T-helper 17 cell (primary cell): Measurements from ENCODE around the gene CYB5B. TPM values are rescaled to one million over a fixed set of nuclear protein-coding genes. Genes with fewer than 3 reads are reported as not detected.
A peak's percentile ranks its signal among the peaks of the same experiment; 100 is the strongest.

Source experiments
- ATAC-seq: fragments of 150-1000 bp; cut with Tn5 transposase; 2 replicates; pipeline ENCODE4 v1.10.0; 2021; ENCODE audit warnings: mild to moderate bottlenecking, moderate library complexity
- DNase-seq, 3 donors: peaks; one replicate each; pipeline versions ENCODE4 v3.0.0 to v3.0.0-alpha.2; 2020 to 2021
- H3K9me3 ChIP-seq: one replicate; pipeline ENCODE4 v1.7.0; 2013; ENCODE audit warnings: low read length, mild to moderate bottlenecking; ENCODE audit not compliant: control insufficient read depth, poor library complexity, severe bottlenecking
- H3K27ac Mint-ChIP-seq: one replicate; pipeline ENCODE4 v1.8.0; 2022; ENCODE audit warnings: mild to moderate bottlenecking, moderate library complexity, mixed read lengths
- H3K27me3 Mint-ChIP-seq: one replicate; pipeline ENCODE4 v1.8.0; 2022; ENCODE audit warnings: mixed read lengths
- H3K36me3 Mint-ChIP-seq: one replicate; pipeline ENCODE4 v1.8.0; 2022; ENCODE audit warnings: low read depth, mixed read lengths
- H3K4me1 Mint-ChIP-seq: one replicate; pipeline ENCODE4 v1.8.0; 2022; ENCODE audit warnings: mild to moderate bottlenecking, mixed read lengths
- H3K4me3 Mint-ChIP-seq: one replicate; pipeline ENCODE4 v1.8.0; 2022; ENCODE audit warnings: mild to moderate bottlenecking, moderate library complexity, mixed read lengths
- total RNA-seq, 4 donors: library from RNA in 2 of 4; stranded (reverse) in 2 of 4; gene quantifications; one replicate each; pipeline ENCODE4 v1.2.3 and lab custom pipeline; 2022 to 2026

The CYB5B gene
- total RNA-seq, 2 donors from 2014 or later, result 32.8 to 42.4 TPM

DNA sequence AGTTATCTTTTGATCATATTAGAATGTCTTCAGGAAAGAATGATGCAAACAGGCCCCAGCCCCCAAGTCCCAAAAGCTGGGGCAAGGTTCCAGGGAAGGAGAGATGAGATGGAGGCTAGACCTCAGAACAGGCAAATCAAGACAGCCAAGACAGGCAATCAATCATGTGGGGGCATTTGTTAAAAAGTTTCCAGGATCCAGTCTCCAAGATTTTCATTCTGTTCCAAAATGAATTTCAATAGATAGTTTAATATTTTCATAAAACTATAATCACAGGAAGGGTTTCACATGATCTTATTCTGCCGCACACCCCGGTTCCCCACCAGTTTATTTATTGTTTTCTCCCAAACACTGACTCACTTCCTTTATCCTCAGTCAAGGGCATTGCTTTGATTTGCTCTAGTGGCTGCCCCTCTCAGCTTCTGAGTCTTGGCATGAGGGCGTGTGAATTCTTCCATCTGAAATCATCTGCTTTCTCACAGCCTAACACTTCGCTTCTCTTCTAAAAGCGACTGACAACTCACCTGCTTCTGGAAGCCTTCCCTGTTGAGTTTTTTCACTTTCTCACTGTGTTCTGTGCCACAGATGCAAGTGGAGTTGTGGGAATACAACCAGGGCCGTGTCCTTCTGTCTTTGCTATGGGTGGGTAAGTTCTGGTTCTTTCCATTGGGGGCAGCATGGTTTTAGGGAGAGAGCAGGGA lies 26.4 kb upstream of the CYB5B start:
- no peaks in the 10 kb centered on the region for H3K36me3 Mint-ChIP-seq

DNA sequence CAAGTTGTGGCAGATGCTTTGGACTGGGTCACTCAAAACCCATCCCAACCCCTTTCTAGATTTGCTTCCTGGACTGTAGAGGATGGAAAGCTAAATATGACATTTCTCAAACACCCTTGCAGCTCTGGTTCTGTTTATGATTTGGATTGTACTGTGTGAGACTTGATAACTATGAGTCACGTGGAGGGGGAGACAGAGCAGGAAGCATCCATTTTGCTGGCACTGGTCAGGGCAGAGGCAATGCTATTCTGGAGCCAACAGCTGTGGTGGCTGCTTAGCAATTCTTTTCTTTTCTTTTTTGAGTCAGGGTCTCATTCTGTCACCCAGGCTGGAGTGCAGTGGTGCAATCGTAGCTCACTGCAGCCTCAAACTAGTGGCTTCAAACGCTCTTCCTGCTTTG lies 25.1 kb upstream of the CYB5B start:
- H3K27me3 Mint-ChIP-seq, result peaks cover 5% of the 10 kb centered on the region
- no peaks in the 10 kb centered on the region for H3K9me3 ChIP-seq
- ATAC-seq, result no peak
- H3K36me3 Mint-ChIP-seq, result no peaks in the 10 kb centered on the region
- no peak overlapping the region for H3K4me3 Mint-ChIP-seq
- H3K27ac Mint-ChIP-seq, result no peak overlapping the region
- DNase-seq, result no peak
- peaks cover 3% of the 10 kb centered on the region for H3K4me1 Mint-ChIP-seq

More for the DNA sequence above, 26.4 kb upstream of the CYB5B start:
- H3K4me1 Mint-ChIP-seq, result peaks cover 3% of the 10 kb centered on the region
- ATAC-seq, result no peak
- no peaks in the 10 kb centered on the region for H3K9me3 ChIP-seq
- peak overlapping the region; percentile 19 for H3K27ac Mint-ChIP-seq
- peaks cover 5% of the 10 kb centered on the region for H3K27me3 Mint-ChIP-seq
- DNase-seq, result no peak
- H3K4me3 Mint-ChIP-seq, result no peak overlapping the region

DNA sequence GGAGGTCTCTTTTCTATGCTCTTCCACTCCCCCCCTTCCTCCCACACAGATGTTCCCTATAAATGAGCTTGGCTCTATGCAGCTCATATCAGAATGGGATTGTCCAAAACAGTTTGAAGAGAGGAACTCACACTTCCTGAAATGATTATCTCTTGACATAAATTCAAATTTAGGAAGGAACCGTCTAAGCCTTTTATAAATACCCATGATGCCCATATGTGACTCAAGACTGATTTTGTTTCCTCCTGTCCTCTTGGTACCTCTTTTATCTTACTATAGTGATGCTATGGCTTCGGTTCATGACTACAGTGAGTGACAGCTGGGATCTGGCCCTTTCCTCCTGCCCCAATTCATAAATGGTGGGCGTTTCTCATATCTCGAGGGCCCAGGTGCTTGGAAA lies 22.0 kb upstream of the CYB5B start:
- no peak overlapping the region for H3K4me3 Mint-ChIP-seq
- no peak overlapping the region for H3K27ac Mint-ChIP-seq
- no peaks in the 10 kb centered on the region for H3K9me3 ChIP-seq
- DNase-seq (no peak), ATAC-seq (no peak)
- no peaks in the 10 kb centered on the region for H3K36me3 Mint-ChIP-seq
- H3K4me1 Mint-ChIP-seq, result no peaks in the 10 kb centered on the region
- peaks cover 5% of the 10 kb centered on the region for H3K27me3 Mint-ChIP-seq

GRCh38 chr16:69404275-69404805 lies 20.1 kb upstream of the CYB5B start:
- Mint-ChIP-seq H3K27ac (peak overlapping the region; percentile 79), H3K27me3 (no peaks in the 10 kb centered on the region), H3K36me3 (no peaks in the 10 kb centered on the region), H3K4me1 (no peaks in the 10 kb centered on the region), H3K4me3 (peak overlapping the region; percentile 13)
- no peak for ATAC-seq
- no peaks in the 10 kb centered on the region for H3K9me3 ChIP-seq
- no peak for DNase-seq

DNA sequence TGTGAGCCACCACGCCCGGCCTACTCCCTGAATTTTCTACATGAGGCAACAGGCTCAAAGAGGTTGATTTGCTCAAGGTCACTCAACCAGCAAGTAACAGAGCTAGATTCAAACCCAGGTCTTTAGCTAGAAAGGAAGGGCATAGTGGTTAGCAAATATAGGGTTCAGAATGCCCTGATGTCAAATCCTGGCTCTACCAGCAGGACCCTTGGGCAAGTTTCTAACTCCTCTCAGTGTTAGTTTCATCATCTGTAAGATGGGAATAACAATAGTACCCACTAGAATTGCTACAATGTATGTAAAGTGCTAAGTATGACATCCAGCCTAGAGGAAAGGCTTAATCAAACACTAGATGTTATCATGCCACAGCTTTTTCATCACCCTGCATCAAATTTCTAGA lies 19.1 kb upstream of the CYB5B start:
- no peaks in the 10 kb centered on the region for H3K9me3 ChIP-seq
- DNase-seq, result no peak
- H3K36me3 Mint-ChIP-seq, result no peaks in the 10 kb centered on the region
- no peaks in the 10 kb centered on the region for H3K4me1 Mint-ChIP-seq
- ATAC-seq, result no peak
- no peak overlapping the region for H3K4me3 Mint-ChIP-seq
- no peaks in the 10 kb centered on the region for H3K27me3 Mint-ChIP-seq
- no peak overlapping the region for H3K27ac Mint-ChIP-seq

- H3K9me3 ChIP-seq, result no peaks in the 10 kb centered on the region
- Mint-ChIP-seq H3K27ac (no peak overlapping the region), H3K4me3 (no peak overlapping the region), H3K27me3 (no peaks in the 10 kb centered on the region), H3K4me1 (no peaks in the 10 kb centered on the region), H3K36me3 (no peaks in the 10 kb centered on the region)
- no peak for ATAC-seq
- DNase-seq, result no peak
Measured at GRCh38 chr16:69405757-69406156, 18.7 kb upstream of the CYB5B start.

- H3K27me3 Mint-ChIP-seq, result no peaks in the 10 kb centered on the region
Measured at GRCh38 chr16:69406780-69407331, 17.6 kb upstream of the CYB5B start.

GRCh38 chr16:69407702-69408323 lies 16.6 kb upstream of the CYB5B start:
- H3K27ac Mint-ChIP-seq, result no peak overlapping the region
- no peaks in the 10 kb centered on the region for H3K36me3 Mint-ChIP-seq
- H3K4me1 Mint-ChIP-seq, result peaks cover 2% of the 10 kb centered on the region
- H3K27me3 Mint-ChIP-seq, result no peaks in the 10 kb centered on the region
- ATAC-seq, result no peak
- no peaks in the 10 kb centered on the region for H3K9me3 ChIP-seq
- DNase-seq, result no peak
- H3K4me3 Mint-ChIP-seq, result no peak overlapping the region

More at GRCh38 chr16:69406780-69407331, 17.6 kb upstream of the CYB5B start:
- Mint-ChIP-seq H3K4me1 (peaks cover 2% of the 10 kb centered on the region), H3K36me3 (no peaks in the 10 kb centered on the region), H3K27ac (no peak overlapping the region), H3K4me3 (no peak overlapping the region)
- H3K9me3 ChIP-seq, result no peaks in the 10 kb centered on the region
- no peak for ATAC-seq
- DNase-seq, result no peak

DNA sequence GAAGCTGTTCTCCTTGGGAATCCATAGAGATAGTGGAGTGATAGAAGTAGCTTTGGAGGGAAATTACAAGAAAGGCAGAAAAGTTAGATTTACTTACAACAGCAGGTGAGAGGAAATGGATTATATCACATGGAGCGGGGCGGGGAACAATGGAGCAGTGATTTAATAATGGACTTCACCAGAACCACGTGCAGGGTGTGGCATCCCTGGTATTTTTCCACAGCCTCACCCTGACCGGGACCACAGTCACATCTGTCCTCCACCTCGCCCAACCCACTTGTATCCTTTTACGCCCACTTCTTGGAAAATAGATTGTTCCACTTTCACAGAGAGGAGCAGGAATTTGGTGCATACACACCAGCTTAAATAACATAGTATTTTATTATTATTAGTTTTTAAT lies 15.9 kb upstream of the CYB5B start:
- DNase-seq (no peak), ATAC-seq (no peak)
- H3K9me3 ChIP-seq, result no peaks in the 10 kb centered on the region
- Mint-ChIP-seq H3K36me3 (no peaks in the 10 kb centered on the region), H3K4me1 (peaks cover 2% of the 10 kb centered on the region), H3K27ac (no peak overlapping the region), H3K4me3 (no peak overlapping the region), H3K27me3 (no peaks in the 10 kb centered on the region)

DNA sequence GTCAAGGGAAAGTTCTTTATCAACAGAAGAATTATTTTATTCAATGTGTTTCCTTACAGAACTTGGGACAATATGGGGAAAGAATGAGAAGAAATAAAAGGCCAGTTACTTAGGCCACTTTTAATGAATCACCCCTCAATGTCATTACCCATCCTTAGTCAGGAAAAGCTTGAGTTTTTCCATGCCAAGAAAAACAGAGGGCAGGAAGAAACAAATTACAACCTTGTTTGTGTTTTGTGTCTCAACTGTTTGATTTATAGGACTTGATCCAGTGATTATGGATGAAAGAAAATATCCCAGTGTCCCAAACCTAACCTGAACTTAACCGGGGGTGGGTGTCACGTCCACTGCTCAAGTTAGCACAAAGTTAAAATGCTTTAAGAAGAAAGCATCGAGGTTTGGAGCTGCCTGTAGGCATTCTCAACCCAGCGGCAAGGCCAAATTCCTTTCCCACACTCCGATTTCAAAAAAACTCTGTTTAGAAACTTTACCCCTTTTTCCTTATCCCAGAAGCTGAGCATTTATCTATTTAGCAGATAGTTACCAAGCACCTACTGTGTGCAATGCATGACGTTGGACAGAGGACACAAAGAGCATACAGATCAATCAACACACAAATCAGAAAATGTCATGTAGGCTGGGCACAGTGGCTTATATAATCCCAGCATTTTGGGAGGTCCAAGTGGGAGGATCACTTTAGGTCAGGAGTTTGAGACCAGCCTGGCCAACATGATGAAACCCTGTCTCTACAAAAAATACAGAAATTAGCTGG lies 14.0 kb upstream of the CYB5B start:
- Mint-ChIP-seq H3K36me3 (no peaks in the 10 kb centered on the region), H3K4me3 (no peak overlapping the region), H3K27ac (no peak overlapping the region), H3K27me3 (no peaks in the 10 kb centered on the region), H3K4me1 (peaks cover 2% of the 10 kb centered on the region)
- H3K9me3 ChIP-seq, result no peaks in the 10 kb centered on the region
- DNase-seq (no peak), ATAC-seq (no peak)

GRCh38 chr16:69411064-69411985 lies 13.1 kb upstream of the CYB5B start:
- Mint-ChIP-seq H3K27me3 (no peaks in the 10 kb centered on the region), H3K27ac (no peak overlapping the region), H3K36me3 (no peaks in the 10 kb centered on the region), H3K4me1 (peaks cover 2% of the 10 kb centered on the region), H3K4me3 (no peak overlapping the region)
- ATAC-seq (no peak), DNase-seq (no peak)
- no peaks in the 10 kb centered on the region for H3K9me3 ChIP-seq

DNA sequence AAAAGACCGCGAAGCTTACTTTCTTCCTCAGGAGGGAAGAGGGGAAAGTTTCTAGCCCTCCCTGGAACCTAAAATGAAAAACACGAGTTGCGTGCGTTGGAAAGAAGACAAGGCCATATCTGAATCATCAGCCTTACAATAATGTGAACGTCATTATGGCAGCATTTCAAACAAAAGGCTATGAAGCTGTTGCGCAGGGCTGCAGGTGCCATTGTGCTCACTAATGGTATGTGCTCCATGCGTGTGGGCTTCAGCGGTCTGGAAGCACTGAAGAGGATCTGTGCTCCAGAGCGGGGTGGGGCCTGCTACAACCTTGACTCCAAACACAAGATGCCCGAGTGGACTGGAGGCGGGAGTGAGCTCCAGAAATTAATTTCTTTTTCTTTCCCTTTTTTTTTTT lies 12.1 kb upstream of the CYB5B start:
- Mint-ChIP-seq H3K4me3 (no peak overlapping the region), H3K4me1 (peaks cover 2% of the 10 kb centered on the region), H3K27me3 (no peaks in the 10 kb centered on the region), H3K27ac (no peak overlapping the region), H3K36me3 (no peaks in the 10 kb centered on the region)
- no peak for ATAC-seq
- H3K9me3 ChIP-seq, result no peaks in the 10 kb centered on the region
- no peak for DNase-seq
